Measurements from ENCODE around the gene AGAP1.

DNA sequence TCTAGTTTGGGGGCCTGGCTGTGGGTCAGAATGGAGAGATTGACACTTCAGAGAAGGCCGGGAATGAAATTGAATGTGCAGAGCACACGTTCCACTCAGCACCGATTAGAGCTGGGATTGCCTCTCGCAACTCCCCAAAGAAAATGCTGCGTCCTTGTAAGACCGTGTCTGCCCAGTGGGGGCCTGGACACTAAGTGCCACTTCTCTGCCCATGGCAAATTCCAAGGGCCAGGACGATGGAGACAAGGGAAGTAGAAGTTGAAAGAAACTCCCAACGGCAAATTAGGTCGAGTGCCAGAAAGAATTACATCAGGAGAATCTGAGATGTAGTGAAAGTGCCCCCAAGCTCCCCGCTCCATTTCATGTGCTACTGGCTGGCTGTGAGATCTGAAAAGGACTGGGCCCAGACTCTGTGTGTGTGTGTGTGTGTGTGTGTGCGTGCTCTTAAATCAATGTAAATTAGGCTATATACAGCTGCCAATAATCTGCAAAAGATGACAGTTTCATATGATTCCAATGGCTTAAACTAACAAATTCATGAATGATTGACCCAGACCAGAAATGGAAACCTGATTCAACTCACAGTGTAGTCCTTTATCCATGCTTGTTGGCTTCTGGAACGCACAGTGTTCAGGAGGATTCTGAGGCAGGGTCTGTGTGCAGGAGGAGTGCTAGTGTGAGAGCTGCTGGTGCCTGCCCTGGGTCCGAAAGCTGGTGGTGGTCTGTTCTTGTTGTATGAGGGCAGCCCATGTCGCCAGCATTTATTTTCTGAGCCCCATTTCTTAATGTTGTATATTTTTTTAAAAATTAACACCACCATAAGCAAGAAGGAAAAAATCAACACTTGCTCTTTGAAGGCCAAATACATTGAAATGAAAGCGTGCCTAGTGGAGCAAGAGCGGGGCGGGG lies 234.3 kb downstream of the AGAP1 start:
- TF ChIP-seq CTCF (IDR thresholded peaks at IDR 0.05; ENCODE audit: poor library complexity, severe bottlenecking) (no peak), RAD21 (conservative IDR thresholded peaks at IDR 0.05) (no peak), EZH2 (IDR thresholded peaks at IDR 0.05; ENCODE audit: borderline replicate concordance, insufficient read depth, low read length, poor library complexity, severe bottlenecking) (no peak), POLR2AphosphoS5 (IDR thresholded peaks at IDR 0.05) (no peak), SMC3 (conservative IDR thresholded peaks at IDR 0.05; ENCODE audit: poor library complexity) (no peak), EP300 (conservative IDR thresholded peaks at IDR 0.05; ENCODE audit: poor library complexity, severe bottlenecking) (no peak), TAF1 (IDR thresholded peaks at IDR 0.05; ENCODE audit: low read depth) (no peak)

Measured in neural cell (in vitro differentiated cells).